A204.1 (cell line): ENCODE measurements around the gene CRYGN.

Experiments used
- FAIRE-seq: peaks from 2 replicates; lab custom pipeline; 2012; peaks lifted over from hg19 to GRCh38; lab: Jason Lieb, UNC

The CRYGN gene

GRCh38 chr7:151425670-151426440, 14.1 kb downstream of the CRYGN start:
- FAIRE-seq = no peak

GRCh38 chr7:151424799-151425198, 15.1 kb downstream of the CRYGN start:
- FAIRE-seq = no peak

- no peak for FAIRE-seq
These were observed 16.0 kb downstream of the CRYGN start for GRCh38 chr7:151423936-151424335.

- no peak for FAIRE-seq
These were observed 16.7 kb downstream of the CRYGN start for GRCh38 chr7:151423226-151423625.

- no peak for FAIRE-seq
These were observed 17.7 kb downstream of the CRYGN start for GRCh38 chr7:151422212-151422611.

GRCh38 chr7:151420144-151420543, 19.8 kb downstream of the CRYGN start:
- no peak for FAIRE-seq

- no peak for FAIRE-seq
These were observed 23.0 kb downstream of the CRYGN start for GRCh38 chr7:151416941-151417315.

- no peak for FAIRE-seq
These were observed 23.6 kb downstream of the CRYGN start for GRCh38 chr7:151416112-151416940.

- no peak for FAIRE-seq
These were observed 24.4 kb downstream of the CRYGN start for GRCh38 chr7:151415375-151416105.

GRCh38 chr7:151413241-151413640, 26.7 kb downstream of the CRYGN start:
- FAIRE-seq = no peak

- FAIRE-seq = no peak
These were observed 27.6 kb downstream of the CRYGN start for GRCh38 chr7:151412318-151412717.

- FAIRE-seq = no peak
These were observed 28.4 kb downstream of the CRYGN start for GRCh38 chr7:151411551-151411950.

- FAIRE-seq = no peak
These were observed 29.2 kb downstream of the CRYGN start for GRCh38 chr7:151410405-151411390.

GRCh38 chr7:151409667-151410404, 30.1 kb downstream of the CRYGN start, which contains the start of gene WDR86:
TSS of gene WDR86 (minus strand) at chr7:151410038. CDS start at chr7:151409589, 449 bp downstream.
- FAIRE-seq = no peak

- no peak for FAIRE-seq
These were observed 30.9 kb downstream of the CRYGN start for GRCh38 chr7:151408839-151409666.

- no peak for FAIRE-seq
These were observed 31.5 kb downstream of the CRYGN start for GRCh38 chr7:151408498-151408838.

- no peak for FAIRE-seq
These were observed 32.9 kb downstream of the CRYGN start for GRCh38 chr7:151406886-151407583.

- FAIRE-seq = no peak
These were observed 33.7 kb downstream of the CRYGN start for GRCh38 chr7:151406051-151406875.
